Nephron (organoid): ENCODE measurements around the gene UFSP1.
"Not testable (repeated sequence)": the region's sequence is repeated elsewhere in the genome, so short reads cannot be mapped to it uniquely, and the experiment has no call there.

Experiments
- H3K27ac Mint-ChIP-seq, 3 experiments: 2 replicates each; pipeline ENCODE4 v1.8.0; 2020; ENCODE audit warnings: mixed read lengths in 3 of 3, mild to moderate bottlenecking in 2 of 3, moderate library complexity in 1 of 3
- H3K27me3 Mint-ChIP-seq: 2 replicates; pipeline ENCODE4 v1.8.0; 2021; ENCODE audit warnings: low read depth, mild to moderate bottlenecking, moderate library complexity, mixed read lengths
- H3K36me3 Mint-ChIP-seq: 2 replicates; pipeline ENCODE4 v1.8.0; 2020; ENCODE audit warnings: low read depth, mixed read lengths
- H3K4me1 Mint-ChIP-seq: 2 replicates; pipeline ENCODE4 v1.8.0; 2020; ENCODE audit warnings: mixed read lengths
- H3K4me3 Mint-ChIP-seq, 3 experiments: 2 replicates each; pipeline ENCODE4 v1.8.0; 2020; ENCODE audit warnings: mild to moderate bottlenecking in 3 of 3, mixed read lengths in 3 of 3, moderate library complexity in 2 of 3
- H3K9me3 Mint-ChIP-seq: 2 replicates; pipeline ENCODE4 v1.8.0; 2020; ENCODE audit warnings: mixed read lengths
- TF ChIP-seq, protein P1 (sequence below), 3 experiments: fragments of 200-600 bp; sonication (generic); IDR thresholded peaks; one replicate each; pipeline ENCODE4 v1.5.0; 2021; ENCODE audit warnings: antibody characterized with exemption in 3 of 3; ENCODE audit not compliant: unreplicated experiment in 3 of 3

The UFSP1 gene

DNA sequence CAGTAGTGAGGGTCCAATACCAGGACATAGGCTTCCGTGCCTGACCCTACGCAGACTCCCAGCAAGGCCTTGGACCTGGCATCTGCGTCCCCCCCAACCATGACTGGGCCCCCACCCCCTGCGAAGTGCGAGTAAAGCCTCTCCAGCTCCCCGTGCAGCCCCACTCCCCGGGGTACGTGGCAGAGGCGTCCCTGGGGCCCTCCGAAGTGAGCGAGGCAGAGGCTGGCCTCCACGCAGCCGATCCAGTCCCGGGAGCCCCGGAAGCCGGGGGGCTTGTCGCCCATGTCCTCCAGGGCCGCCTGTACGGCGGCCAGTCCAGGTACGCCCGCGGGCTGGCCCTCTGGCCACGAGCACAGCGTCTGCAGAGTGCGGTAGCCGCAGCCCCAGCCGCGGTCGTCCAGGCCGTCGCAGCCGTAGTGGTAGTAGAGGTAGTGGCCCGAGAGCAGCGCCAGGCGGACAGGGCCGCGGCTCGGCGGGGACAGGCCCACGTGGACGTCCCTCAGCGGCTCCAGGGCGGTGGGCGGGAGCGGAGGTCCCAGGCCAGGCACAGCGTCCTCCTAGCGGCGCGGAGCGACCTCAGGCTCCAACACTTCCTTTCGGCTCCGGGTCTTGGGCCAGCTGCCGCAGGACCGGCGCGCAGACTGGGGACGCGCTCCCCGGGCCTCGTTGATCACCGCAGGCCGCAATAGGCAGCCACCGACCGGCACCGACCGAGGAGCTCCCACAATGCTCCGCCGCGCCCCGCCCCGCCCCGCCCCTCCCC is at the start of gene UFSP1:
Gene UFSP1 (minus strand): TSS at position 728 of the 763 bp plus-strand sequence. CDS start 444 bp downstream, at position 284.
- Mint-ChIP-seq H3K36me3 (peaks cover 45% of the 10 kb centered on the region), H3K9me3 (no peaks in the 10 kb centered on the region), H3K27me3 (no peaks in the 10 kb centered on the region), H3K4me1 (peaks cover 53% of the 10 kb centered on the region), H3K4me3 (peak within 1 kb of the TSS; percentile 89 to 93 (median 93)), H3K27ac (peak within 1 kb of the TSS; percentile 99)
- TF ChIP-seq, protein P1, sequence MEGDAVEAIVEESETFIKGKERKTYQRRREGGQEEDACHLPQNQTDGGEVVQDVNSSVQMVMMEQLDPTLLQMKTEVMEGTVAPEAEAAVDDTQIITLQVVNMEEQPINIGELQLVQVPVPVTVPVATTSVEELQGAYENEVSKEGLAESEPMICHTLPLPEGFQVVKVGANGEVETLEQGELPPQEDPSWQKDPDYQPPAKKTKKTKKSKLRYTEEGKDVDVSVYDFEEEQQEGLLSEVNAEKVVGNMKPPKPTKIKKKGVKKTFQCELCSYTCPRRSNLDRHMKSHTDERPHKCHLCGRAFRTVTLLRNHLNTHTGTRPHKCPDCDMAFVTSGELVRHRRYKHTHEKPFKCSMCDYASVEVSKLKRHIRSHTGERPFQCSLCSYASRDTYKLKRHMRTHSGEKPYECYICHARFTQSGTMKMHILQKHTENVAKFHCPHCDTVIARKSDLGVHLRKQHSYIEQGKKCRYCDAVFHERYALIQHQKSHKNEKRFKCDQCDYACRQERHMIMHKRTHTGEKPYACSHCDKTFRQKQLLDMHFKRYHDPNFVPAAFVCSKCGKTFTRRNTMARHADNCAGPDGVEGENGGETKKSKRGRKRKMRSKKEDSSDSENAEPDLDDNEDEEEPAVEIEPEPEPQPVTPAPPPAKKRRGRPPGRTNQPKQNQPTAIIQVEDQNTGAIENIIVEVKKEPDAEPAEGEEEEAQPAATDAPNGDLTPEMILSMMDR (IDR thresholded peaks at IDR 0.05; ENCODE audit: unreplicated experiment in 3 of 3), result no peak

DNA sequence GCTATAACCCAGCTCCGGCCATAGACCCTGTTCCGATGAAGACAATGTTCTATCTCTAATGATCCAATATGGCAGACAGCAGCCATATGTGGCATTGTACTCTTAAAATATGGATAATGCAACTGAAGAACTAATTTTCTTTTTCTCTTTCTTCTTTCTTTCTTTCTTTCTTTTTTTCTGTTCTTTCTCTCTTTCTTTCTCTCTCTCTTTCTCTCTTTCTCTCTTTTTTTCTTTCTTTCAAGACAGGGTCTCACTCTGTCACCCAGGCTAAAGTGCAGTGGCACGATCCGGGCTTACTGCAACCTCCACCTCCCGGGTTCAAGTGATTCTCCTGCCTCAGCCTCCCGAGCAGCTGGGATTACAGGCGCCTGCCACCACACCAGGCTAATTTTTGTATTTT is 46.7 kb upstream of the UFSP1 start:
- peaks cover 16% of the 10 kb centered on the region for H3K27me3 Mint-ChIP-seq
- not testable (repeated sequence) for H3K27ac Mint-ChIP-seq, H3K4me3 Mint-ChIP-seq, H3K36me3 Mint-ChIP-seq, H3K4me1 Mint-ChIP-seq
- H3K9me3 Mint-ChIP-seq, result peaks cover 19% of the 10 kb centered on the region

DNA sequence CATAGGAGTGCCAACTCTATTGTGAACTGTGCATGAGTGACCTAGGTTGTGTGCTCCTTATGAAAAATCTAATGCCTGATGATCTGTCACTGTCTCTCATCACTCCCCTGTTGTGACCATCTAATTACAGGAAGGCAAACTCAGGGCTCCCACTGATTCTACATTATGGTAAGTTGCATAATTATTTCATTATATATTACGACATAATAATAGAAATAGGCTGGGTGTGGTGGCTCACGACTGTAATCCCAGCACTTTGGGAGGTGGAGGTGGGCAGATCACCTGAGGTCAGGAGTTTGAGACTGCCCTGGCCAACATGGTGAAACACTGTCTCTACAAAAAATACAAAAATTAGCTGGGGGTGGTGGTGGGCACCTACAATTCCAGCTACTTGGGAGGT is 45.9 kb upstream of the UFSP1 start:
- not testable (repeated sequence) for H3K27ac Mint-ChIP-seq, H3K36me3 Mint-ChIP-seq, H3K4me1 Mint-ChIP-seq, H3K4me3 Mint-ChIP-seq
- H3K9me3 Mint-ChIP-seq, result peaks cover 18% of the 10 kb centered on the region
- H3K27me3 Mint-ChIP-seq, result peaks cover 21% of the 10 kb centered on the region

DNA sequence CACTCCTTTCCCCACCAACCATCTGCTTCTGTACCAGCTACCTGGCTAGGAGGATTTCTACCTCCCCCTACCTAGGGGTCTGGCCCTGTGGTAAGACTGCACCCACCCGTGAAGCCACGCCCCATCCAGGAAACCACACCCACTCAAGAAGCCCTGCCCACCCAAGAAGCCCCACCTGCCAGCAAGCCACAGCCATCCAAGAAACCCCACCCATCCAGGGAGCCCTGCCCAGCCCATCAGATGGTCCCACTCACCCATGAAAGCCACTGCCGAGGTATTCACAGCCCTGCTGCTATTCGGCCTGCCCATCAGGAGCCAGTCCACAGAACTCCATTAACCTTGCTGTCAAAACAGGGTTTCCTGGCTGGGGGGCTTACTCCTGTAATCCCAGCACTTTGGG is 44.2 kb upstream of the UFSP1 start:
- no peaks in the 10 kb centered on the region for H3K36me3 Mint-ChIP-seq
- H3K9me3 Mint-ChIP-seq, result peaks cover 7% of the 10 kb centered on the region
- no peaks in the 10 kb centered on the region for H3K4me1 Mint-ChIP-seq
- H3K27ac Mint-ChIP-seq, result no peak overlapping the region
- H3K27me3 Mint-ChIP-seq, result peaks cover 14% of the 10 kb centered on the region
- TF ChIP-seq, protein P1 (IDR thresholded peaks at IDR 0.05; ENCODE audit: unreplicated experiment in 3 of 3), result no peak
- H3K4me3 Mint-ChIP-seq, result no peak overlapping the region

DNA sequence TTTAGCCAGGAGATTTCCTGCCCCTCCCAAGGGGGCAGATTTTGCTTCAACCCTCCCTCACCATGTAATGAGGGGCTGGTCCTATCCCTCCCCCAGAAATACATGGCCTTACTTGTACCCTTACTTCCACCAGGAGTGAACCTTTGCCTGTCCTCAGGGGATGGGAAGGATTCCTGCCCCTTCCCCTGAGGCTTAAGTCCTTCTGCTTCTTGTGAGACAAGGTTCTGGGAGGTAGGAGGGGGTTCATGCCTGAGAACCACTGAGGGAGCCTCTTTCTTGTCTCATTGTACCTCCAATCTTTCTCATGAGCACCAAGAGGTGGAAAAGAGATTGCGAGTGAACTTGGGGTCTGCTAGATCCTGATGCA is 40.3 kb upstream of the UFSP1 start:
- no peaks in the 10 kb centered on the region for H3K4me1 Mint-ChIP-seq
- H3K27ac Mint-ChIP-seq, result no peak overlapping the region
- H3K4me3 Mint-ChIP-seq, result no peak overlapping the region
- H3K27me3 Mint-ChIP-seq, result peaks cover 10% of the 10 kb centered on the region
- peaks cover 7% of the 10 kb centered on the region for H3K9me3 Mint-ChIP-seq
- TF ChIP-seq, protein P1 (IDR thresholded peaks at IDR 0.05; ENCODE audit: unreplicated experiment in 3 of 3), result no peak
- no peaks in the 10 kb centered on the region for H3K36me3 Mint-ChIP-seq

DNA sequence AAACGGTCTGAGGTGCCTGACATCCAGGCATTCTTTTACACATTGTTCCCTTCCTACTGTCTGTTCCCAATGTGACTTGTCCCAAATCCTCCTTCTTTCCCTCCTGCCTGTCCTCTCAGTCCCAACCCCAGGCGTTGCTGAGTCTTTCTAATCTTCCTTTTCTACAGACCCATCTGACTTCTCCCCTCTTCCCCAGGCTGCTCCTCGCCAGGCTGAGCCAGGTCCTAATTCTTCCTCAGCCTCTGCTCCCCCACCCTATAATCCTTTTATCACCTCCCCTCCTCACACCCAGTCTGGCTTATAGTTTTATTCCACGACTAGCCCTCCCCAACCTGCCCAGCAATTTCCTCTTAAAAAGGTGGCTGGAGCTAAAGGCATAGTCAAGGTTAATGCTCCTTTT is 34.1 kb upstream of the UFSP1 start:
- not testable (repeated sequence) for H3K9me3 Mint-ChIP-seq, H3K4me3 Mint-ChIP-seq, H3K27ac Mint-ChIP-seq, H3K4me1 Mint-ChIP-seq, H3K36me3 Mint-ChIP-seq
- H3K27me3 Mint-ChIP-seq, result peaks cover 23% of the 10 kb centered on the region

DNA sequence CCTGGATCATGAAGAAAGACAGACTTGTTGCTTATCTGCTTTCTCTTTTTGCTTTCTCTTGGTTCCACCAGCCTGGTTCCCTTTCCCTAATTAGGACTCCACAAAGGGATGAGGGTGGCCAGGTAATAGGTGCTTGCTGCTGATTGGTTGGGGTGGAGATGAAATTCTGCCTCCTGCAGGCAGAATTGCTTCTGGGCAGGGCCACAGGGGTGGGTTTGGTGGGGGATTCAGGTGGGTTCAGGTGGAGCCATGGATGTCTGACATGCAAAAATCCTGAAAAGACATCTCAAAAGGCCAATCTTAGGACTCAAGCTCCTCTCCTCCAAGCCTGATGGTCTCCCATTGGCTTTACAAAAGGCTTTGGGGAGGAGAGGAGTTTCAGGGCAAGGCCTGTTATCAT is 31.5 kb upstream of the UFSP1 start:
- no peaks in the 10 kb centered on the region for H3K4me1 Mint-ChIP-seq
- H3K27me3 Mint-ChIP-seq, result peaks cover 25% of the 10 kb centered on the region
- no peak overlapping the region for H3K27ac Mint-ChIP-seq
- no peaks in the 10 kb centered on the region for H3K36me3 Mint-ChIP-seq
- H3K9me3 Mint-ChIP-seq, result no peaks in the 10 kb centered on the region
- no peak overlapping the region for H3K4me3 Mint-ChIP-seq
- TF ChIP-seq, protein P1 (IDR thresholded peaks at IDR 0.05; ENCODE audit: unreplicated experiment in 3 of 3), result no peak

DNA sequence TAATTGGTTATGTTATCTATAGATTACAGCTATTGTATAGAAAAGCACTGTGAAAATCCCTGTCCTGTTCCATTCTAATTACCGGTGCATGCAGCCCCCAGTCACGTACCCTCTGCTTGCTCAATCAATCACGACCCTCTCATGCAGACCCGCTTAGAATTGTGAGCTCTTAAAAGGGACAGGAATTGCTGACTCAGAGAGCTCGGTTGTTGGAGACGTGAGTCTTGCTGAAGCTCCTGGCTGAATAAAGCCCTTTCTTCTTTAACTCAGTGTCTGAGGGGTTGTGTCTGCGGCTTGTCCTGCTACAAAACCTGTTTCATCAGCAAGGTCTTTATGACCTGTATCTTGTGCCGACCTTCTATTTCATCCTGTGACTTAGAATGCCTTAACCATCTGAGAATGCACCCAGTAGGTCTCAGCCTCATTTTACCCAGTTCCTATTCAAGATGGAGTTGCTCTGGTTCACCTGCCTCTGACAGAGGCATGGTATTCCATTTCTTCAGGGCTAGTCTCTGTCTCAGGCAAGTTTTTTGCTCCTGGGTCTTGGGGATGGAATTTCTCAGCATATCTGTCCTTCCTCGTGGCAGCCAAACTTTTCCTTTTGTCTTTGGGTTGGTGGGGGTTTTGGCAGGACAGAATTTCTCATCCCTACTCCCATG is 30.4 kb upstream of the UFSP1 start:
- H3K27ac Mint-ChIP-seq, H3K4me3 Mint-ChIP-seq, H3K9me3 Mint-ChIP-seq, H3K36me3 Mint-ChIP-seq, H3K4me1 Mint-ChIP-seq: not testable (repeated sequence)
- peaks cover 25% of the 10 kb centered on the region for H3K27me3 Mint-ChIP-seq

DNA sequence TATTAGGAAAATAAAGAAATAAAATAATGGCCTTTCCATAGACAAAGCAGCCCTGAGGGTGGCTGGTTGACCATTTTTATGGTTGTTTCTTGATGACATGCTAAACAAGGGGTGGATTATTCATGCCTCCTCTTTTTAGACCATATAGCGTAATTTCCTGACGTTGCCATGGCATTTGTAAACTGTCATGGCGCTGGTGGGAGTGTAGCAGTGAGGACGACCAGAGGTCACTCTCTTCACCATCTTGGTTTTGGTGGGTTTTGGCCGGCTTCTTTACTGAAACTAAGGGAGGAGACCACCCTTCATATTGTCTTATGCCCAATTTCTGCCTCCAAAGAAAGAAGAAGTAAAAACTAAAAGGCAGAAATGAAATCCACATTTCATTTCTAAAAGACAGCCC is 29.8 kb upstream of the UFSP1 start:
- peaks cover 25% of the 10 kb centered on the region for H3K27me3 Mint-ChIP-seq

More for the DNA sequence above, 29.8 kb upstream of the UFSP1 start:
- not testable (repeated sequence) for H3K4me3 Mint-ChIP-seq, H3K36me3 Mint-ChIP-seq, H3K9me3 Mint-ChIP-seq, H3K27ac Mint-ChIP-seq, H3K4me1 Mint-ChIP-seq
